SK-N-DZ (cell line): ENCODE measurements around the gene PCBP3.

Experiments used
- DNase-seq: peaks from one replicate; pipeline ENCODE4 v3.0.0-alpha.2; 2015; ENCODE audit warnings: low spot score

Gene PCBP3

GRCh38 chr21:45979141-45979631 is 335.7 kb downstream of the PCBP3 start:
- DNase-seq, result no peak

GRCh38 chr21:45979651-45980050 is 336.1 kb downstream of the PCBP3 start:
- DNase-seq, result no peak

- DNase-seq, result no peak
Measured at GRCh38 chr21:45980271-45980670, 336.7 kb downstream of the PCBP3 start.

GRCh38 chr21:45980697-45981096 is 337.2 kb downstream of the PCBP3 start:
- DNase-seq, result no peak

- DNase-seq, result peak; percentile 88
Measured at GRCh38 chr21:45981151-45982091, 337.9 kb downstream of the PCBP3 start, which contains the start of gene COL6A1. COL6A1 (plus strand) TSS chr21:45981770; CDS start chr21:45981851, 81 bp downstream.

GRCh38 chr21:45982092-45982757 is 338.7 kb downstream of the PCBP3 start:
- no peak for DNase-seq

GRCh38 chr21:45982758-45983648 is 339.5 kb downstream of the PCBP3 start:
- no peak for DNase-seq

- no peak for DNase-seq
Measured at GRCh38 chr21:45983649-45983965, 340.1 kb downstream of the PCBP3 start.

- DNase-seq, result no peak
Measured at GRCh38 chr21:45983981-45984551, 340.5 kb downstream of the PCBP3 start.

- no peak for DNase-seq
Measured at GRCh38 chr21:45984584-45985095, 341.1 kb downstream of the PCBP3 start.

GRCh38 chr21:45985471-45986315 is 342.2 kb downstream of the PCBP3 start:
- no peak for DNase-seq

- no peak for DNase-seq
Measured at GRCh38 chr21:45986316-45987051, 343.0 kb downstream of the PCBP3 start.

GRCh38 chr21:45987121-45987711 is 343.7 kb downstream of the PCBP3 start:
- no peak for DNase-seq

GRCh38 chr21:45988366-45989347 is 345.1 kb downstream of the PCBP3 start:
- DNase-seq, result no peak

GRCh38 chr21:45989355-45990048 is 346.0 kb downstream of the PCBP3 start:
- no peak for DNase-seq

- no peak for DNase-seq
Measured at GRCh38 chr21:45990049-45990711, 346.7 kb downstream of the PCBP3 start.
